Measurements from ENCODE around the gene RELN.

DNA sequence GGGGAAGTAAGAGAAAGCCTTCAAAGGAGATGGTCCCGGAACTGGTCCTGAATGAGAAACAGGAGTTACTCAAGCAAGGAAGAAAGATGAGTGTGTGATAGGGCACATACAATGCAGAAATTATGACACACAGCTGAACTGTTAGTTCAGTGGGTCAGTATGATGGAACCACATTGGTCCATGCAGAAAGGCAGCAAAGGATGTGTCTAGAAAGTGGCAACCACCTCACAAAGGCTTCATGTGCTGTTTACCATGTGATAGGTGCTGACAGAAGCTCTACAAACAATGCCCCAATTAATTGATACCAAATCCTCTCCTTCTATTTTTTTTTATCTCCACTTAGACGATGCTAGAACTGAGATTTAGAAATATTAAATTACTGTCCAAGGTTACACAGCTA is 258.3 kb downstream of the RELN start:
- TF ChIP-seq POLR2AphosphoS5 (IDR thresholded peaks at IDR 0.05) (no peak), POLR2A (IDR thresholded peaks at IDR 0.05) (no peak)
- TF ChIP-seq, protein P1, sequence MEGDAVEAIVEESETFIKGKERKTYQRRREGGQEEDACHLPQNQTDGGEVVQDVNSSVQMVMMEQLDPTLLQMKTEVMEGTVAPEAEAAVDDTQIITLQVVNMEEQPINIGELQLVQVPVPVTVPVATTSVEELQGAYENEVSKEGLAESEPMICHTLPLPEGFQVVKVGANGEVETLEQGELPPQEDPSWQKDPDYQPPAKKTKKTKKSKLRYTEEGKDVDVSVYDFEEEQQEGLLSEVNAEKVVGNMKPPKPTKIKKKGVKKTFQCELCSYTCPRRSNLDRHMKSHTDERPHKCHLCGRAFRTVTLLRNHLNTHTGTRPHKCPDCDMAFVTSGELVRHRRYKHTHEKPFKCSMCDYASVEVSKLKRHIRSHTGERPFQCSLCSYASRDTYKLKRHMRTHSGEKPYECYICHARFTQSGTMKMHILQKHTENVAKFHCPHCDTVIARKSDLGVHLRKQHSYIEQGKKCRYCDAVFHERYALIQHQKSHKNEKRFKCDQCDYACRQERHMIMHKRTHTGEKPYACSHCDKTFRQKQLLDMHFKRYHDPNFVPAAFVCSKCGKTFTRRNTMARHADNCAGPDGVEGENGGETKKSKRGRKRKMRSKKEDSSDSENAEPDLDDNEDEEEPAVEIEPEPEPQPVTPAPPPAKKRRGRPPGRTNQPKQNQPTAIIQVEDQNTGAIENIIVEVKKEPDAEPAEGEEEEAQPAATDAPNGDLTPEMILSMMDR (IDR thresholded peaks at IDR 0.05), result no peak
